Measurements from ENCODE around the gene SPATA21. TPM values are rescaled to one million over a fixed set of nuclear protein-coding genes. Genes with fewer than 3 reads are reported as not detected.
"Not testable (repeated sequence)": the region's sequence is repeated elsewhere in the genome, so short reads cannot be mapped to it uniquely, and the experiment has no call there.

SPATA21 gene
- total RNA-seq, 1 donor from 2014 or later, result not detected

DNA sequence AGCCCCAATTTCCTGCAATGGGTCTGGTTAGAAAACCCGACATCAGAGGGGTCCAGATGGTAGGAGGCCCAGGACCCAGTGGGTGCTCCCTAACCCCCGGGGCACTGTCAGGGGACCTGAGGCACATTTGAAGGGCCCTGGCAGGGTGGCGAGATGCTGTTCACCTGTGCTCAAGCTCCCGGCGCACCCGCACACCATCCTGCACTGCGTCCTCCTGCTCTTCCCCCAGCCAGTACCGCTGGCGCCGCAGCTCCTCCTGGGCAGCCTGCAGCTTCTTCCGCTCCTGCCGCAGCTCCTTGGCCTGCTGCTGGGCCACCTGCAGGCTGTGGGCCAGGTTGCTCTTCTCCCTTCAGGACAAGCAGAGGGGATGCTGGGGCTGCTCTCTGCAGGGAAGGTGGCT lies 40.9 kb upstream of the SPATA21 start:
- CTCF ChIA-PET, result no interaction called here
- TF ChIP-seq, protein P1, sequence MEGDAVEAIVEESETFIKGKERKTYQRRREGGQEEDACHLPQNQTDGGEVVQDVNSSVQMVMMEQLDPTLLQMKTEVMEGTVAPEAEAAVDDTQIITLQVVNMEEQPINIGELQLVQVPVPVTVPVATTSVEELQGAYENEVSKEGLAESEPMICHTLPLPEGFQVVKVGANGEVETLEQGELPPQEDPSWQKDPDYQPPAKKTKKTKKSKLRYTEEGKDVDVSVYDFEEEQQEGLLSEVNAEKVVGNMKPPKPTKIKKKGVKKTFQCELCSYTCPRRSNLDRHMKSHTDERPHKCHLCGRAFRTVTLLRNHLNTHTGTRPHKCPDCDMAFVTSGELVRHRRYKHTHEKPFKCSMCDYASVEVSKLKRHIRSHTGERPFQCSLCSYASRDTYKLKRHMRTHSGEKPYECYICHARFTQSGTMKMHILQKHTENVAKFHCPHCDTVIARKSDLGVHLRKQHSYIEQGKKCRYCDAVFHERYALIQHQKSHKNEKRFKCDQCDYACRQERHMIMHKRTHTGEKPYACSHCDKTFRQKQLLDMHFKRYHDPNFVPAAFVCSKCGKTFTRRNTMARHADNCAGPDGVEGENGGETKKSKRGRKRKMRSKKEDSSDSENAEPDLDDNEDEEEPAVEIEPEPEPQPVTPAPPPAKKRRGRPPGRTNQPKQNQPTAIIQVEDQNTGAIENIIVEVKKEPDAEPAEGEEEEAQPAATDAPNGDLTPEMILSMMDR (IDR thresholded peaks at IDR 0.05), result no peak
- no peaks in the 10 kb centered on the region for H3K27me3 Mint-ChIP-seq
- H3K4me1 Mint-ChIP-seq, result no peaks in the 10 kb centered on the region
- H3K36me3 Mint-ChIP-seq (ENCODE audit: low read depth), result peaks cover 51% of the 10 kb centered on the region
- H3K27ac Mint-ChIP-seq, result no peak overlapping the region
- no peaks in the 10 kb centered on the region for H3K9me3 Mint-ChIP-seq
- intact Hi-C loops (cut with micrococcal nuclease), result no loop called here
- POLR2A ChIA-PET, result no interaction called here
- DNase-seq (no peak), ATAC-seq (ENCODE audit: low read depth) (no peak)
- no peak overlapping the region for H3K4me3 Mint-ChIP-seq

DNA sequence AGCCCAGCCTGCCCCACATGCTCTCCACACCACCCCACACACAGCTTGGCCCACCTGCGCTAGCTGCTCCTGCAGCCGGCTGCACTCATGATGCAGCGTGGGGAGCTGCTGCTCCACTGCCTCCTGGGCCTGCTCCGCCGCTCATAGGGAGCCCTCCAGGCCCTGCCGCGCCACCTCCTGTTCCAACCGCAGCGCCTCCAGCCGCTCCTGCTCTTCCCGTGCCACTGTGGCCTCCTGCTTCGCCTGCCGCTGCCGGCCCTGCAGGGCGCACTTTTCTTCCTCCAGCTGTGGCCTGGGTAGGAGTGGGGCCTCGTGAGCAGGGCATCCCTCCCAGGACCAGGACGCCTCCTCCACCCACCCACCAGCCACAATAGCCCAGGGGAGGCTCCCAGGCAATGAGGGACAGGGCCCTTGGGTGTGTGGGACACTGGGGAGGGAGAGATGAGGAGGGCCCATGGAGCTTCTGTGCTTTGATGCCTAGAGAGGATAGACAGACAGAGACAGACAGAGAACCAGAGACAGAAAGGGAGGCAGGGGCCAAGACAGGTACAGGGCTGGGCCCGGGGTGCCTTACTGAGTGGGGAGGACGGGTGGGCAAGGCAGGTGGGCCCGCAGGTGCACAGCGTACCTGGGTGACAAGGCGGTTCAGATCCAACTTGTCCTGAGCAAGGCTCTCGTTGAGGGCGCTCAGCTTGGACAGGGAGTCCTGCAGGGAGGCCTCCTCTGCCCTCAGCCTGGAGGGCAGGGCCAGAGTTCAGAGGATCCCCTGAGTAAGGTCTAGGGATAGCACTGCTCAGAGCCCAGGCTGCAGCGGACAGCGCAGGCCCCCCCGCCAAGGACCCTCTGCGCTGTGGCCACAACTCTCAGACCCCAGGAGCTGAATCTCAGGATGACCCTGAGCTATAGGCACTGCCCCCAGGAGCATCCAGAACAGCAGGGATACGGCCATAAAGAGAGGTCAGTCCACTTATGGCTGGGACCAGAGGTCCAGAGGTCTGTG lies 38.8 kb upstream of the SPATA21 start:
- H3K4me1 Mint-ChIP-seq; CTCF ChIA-PET; ATAC-seq (ENCODE audit: low read depth); H3K9me3 Mint-ChIP-seq; intact Hi-C loops (cut with micrococcal nuclease); H3K27ac Mint-ChIP-seq; DNase-seq; H3K27me3 Mint-ChIP-seq; H3K4me3 Mint-ChIP-seq: not testable (repeated sequence)
- peaks cover 54% of the 10 kb centered on the region for H3K36me3 Mint-ChIP-seq (ENCODE audit: low read depth)
- POLR2A ChIA-PET, result interaction anchor here (1.4 kb wide), 1 partner anchor 38 kb away, joined by 3 read pairs; no protein-coding TSS in a partner anchor

DNA sequence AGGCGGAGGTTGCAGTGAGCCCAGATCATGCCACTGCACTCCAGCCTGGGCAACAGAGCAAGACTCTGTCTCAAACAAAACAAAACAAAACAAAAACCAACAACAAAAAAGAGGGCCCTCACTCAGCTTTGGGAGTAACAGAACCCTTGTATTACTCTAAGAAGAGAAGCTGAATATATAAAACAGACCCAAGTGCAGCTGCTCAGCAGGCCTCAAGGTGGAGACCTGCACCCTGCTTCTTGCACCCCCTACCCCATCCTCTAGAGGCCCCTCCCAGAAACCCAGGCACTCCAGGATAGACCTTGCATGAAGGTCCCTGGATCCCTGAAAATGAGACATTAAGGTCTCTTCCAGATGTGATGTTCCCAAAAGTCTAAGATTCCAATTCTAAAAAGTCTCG lies 37.7 kb upstream of the SPATA21 start:
- H3K4me3 Mint-ChIP-seq; CTCF ChIA-PET; intact Hi-C loops (cut with micrococcal nuclease); H3K4me1 Mint-ChIP-seq; DNase-seq; H3K27me3 Mint-ChIP-seq; H3K27ac Mint-ChIP-seq; ATAC-seq (ENCODE audit: low read depth); H3K9me3 Mint-ChIP-seq: not testable (repeated sequence)
- POLR2A ChIA-PET, result interaction anchor here (0.6 to 1.4 kb wide), 2 partner anchors 39 to 652 kb away, joined by 3 to 10 read pairs; no protein-coding TSS in a partner anchor
- H3K36me3 Mint-ChIP-seq (ENCODE audit: low read depth), result peaks cover 47% of the 10 kb centered on the region

DNA sequence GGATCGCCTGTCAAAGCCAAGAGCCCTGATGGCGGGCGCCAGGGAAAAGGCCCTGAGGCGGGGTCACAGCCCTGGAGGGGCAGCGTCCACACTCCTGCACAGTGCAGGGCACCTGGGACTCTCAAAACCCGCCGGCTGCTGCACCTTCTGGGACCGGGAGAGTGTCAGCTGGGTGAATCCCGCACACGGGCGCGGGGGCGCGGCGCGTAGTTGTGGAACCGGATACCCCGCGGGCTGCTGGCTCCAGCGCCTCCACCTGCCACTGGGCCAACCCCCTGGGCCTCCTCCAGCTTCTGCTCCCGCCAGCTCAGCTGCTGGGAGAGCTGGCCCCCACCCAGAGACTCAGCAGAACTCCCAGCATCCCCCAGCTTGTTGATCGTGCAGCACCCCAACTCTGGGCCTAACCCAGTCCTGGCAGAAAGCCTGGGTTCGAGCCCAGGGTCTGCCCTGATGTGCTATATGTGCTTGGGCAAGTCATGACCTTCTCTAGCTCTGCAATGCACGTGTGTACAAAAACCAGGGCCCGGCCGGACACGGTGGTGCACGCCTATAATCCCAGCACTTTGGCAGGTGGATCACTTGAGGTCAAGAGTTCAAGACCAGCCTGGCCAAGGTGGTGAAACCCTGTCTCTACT lies 37.1 kb upstream of the SPATA21 start:
- DNase-seq (no peak), ATAC-seq (ENCODE audit: low read depth) (no peak)
- TF ChIP-seq, protein P1 (IDR thresholded peaks at IDR 0.05), result no peak
- no peak overlapping the region for H3K27ac Mint-ChIP-seq
- no peaks in the 10 kb centered on the region for H3K9me3 Mint-ChIP-seq
- H3K36me3 Mint-ChIP-seq (ENCODE audit: low read depth), result peaks cover 48% of the 10 kb centered on the region
- POLR2A ChIA-PET, result interaction anchor here (0.6 to 1.4 kb wide), 2 partner anchors 39 to 651 kb away, joined by 3 to 10 read pairs; no protein-coding TSS in a partner anchor
- intact Hi-C loops (cut with micrococcal nuclease), result no loop called here
- H3K4me1 Mint-ChIP-seq, result no peaks in the 10 kb centered on the region
- H3K27me3 Mint-ChIP-seq, result no peaks in the 10 kb centered on the region
- CTCF ChIA-PET, result no interaction called here
- H3K4me3 Mint-ChIP-seq, result no peak overlapping the region

DNA sequence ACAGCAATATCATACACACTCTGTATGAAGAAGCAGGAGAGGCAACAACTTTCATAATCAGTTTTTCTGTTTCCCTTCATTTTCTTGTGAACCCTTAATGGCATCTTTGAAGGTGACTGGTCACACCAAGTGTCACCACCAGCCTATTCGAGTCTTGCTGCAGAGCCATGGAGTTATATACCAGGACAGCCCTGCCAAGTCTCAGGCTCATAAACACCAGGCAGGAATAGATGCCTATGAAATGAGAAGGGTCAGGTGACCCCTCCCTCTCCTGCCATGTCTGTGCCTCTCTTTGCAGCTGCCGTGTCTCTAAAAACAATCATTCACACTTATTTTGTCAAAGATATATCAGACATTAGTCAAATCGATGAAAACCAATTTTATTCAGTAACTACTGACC lies 31.3 kb upstream of the SPATA21 start:
- no peaks in the 10 kb centered on the region for H3K9me3 Mint-ChIP-seq
- DNase-seq, result no peak
- CTCF ChIA-PET, result no interaction called here

More for the DNA sequence above, 31.3 kb upstream of the SPATA21 start:
- Mint-ChIP-seq H3K36me3 (ENCODE audit: low read depth) (peaks cover 39% of the 10 kb centered on the region), H3K4me3 (no peak overlapping the region), H3K27me3 (no peaks in the 10 kb centered on the region), H3K4me1 (no peaks in the 10 kb centered on the region), H3K27ac (no peak overlapping the region)
- ATAC-seq (ENCODE audit: low read depth), result no peak
- intact Hi-C loops (cut with micrococcal nuclease), result no loop called here
- POLR2A ChIA-PET, result no interaction called here
- TF ChIP-seq, protein P1 (IDR thresholded peaks at IDR 0.05), result no peak
